HUES64 (cell line): Measurements from ENCODE around the gene COA8.
"Not testable (repeated sequence)": the region's sequence is repeated elsewhere in the genome, so short reads cannot be mapped to it uniquely, and the experiment has no call there.

Source experiments
- H3K27ac ChIP-seq: 2 replicates; pipeline ENCODE4 v1.7.0; 2013; ENCODE audit warnings: low read depth, low read length, inconsistent platforms
- H3K27me3 ChIP-seq: 2 replicates; pipeline ENCODE4 v1.6.1; 2013; ENCODE audit warnings: mild to moderate bottlenecking, low read length; ENCODE audit not compliant: insufficient read depth
- H3K36me3 ChIP-seq: 2 replicates; pipeline ENCODE4 v1.6.1; 2013; ENCODE audit warnings: mild to moderate bottlenecking, low read length; ENCODE audit not compliant: insufficient read depth
- H3K4me1 ChIP-seq: 2 replicates; pipeline ENCODE4 v1.6.1; 2013; ENCODE audit warnings: mild to moderate bottlenecking, low read length, moderate library complexity; ENCODE audit not compliant: insufficient read depth
- H3K4me3 ChIP-seq: 2 replicates; pipeline ENCODE4 v1.5.1; 2013; ENCODE audit warnings: mild to moderate bottlenecking, low read length, moderate library complexity
- H3K9ac ChIP-seq: 2 replicates; pipeline ENCODE4 v1.6.1; 2013; ENCODE audit warnings: mild to moderate bottlenecking, low read depth, low read length
- H3K9me3 ChIP-seq: 2 replicates; pipeline ENCODE4 v1.6.1; 2013; ENCODE audit warnings: low read depth, low read length; ENCODE audit not compliant: insufficient read depth
- WGBS: fragments of 150-250, 120-280 bp; methylation state at CpG from one replicate; pipeline ENCODE4 v1.1.7; 2013; ENCODE audit warnings: missing lambda C conversion rate; 5-methylcytosine and 5-hydroxymethylcytosine counted together

COA8 gene

DNA sequence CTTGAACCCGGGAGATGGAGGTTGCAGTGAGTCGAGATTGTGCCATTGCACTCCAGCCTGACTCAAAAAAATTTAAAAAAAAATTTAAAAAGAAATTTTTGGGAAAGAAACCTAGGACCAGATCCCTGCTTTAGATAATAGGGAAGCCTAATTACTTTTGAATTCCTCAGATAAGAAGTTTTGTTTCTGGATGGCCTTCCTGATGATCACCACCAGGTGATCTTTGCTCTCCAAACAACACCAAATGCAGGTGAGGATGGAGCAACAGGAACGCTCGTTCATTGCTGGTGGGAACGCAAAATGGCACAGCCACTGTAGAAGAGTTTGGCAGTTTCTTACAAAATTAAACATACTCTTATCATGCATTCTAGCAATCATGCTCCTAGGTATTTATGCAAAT lies 37.7 kb downstream of the COA8 start:
- Histone ChIP-seq H3K9ac (no peak overlapping the region), H3K36me3 (no peaks in the 10 kb centered on the region), H3K4me1 (no peaks in the 10 kb centered on the region), H3K4me3 (no peak overlapping the region), H3K27ac (no peak overlapping the region), H3K9me3 (no peaks in the 10 kb centered on the region), H3K27me3 (no peaks in the 10 kb centered on the region)
- 91% methylated on average over 5 of the region's 5 CpGs for WGBS

DNA sequence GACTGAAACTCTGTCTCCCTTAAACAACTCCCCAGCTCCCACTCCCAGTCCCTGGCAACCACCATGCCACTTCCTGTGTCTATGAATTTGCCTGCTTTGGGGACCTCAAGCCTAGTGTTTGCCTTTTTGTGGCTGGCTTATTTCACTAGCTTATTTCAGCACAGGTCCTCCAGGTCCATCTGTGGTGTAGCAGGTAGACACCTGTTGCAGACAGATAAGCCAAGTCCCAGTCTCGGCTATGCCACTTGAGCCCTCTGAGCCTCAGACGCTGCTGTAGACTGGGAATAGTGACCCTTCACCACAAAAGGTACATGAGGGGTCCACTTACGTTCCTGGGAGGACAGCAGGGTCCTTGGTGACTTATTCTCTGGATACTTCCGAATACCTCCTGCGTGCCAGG lies 41.9 kb downstream of the COA8 start:
- H3K4me3 ChIP-seq, result no peak overlapping the region
- H3K9ac ChIP-seq, result no peak overlapping the region

GRCh38 chr14:103606963-103607668 lies 44.4 kb downstream of the COA8 start:
- Histone ChIP-seq H3K9me3 (peaks cover 9% of the 10 kb centered on the region), H3K27ac (no peak overlapping the region), H3K36me3 (no peaks in the 10 kb centered on the region), H3K4me3 (no peak overlapping the region), H3K4me1 (no peaks in the 10 kb centered on the region), H3K9ac (no peak overlapping the region), H3K27me3 (peaks cover 14% of the 10 kb centered on the region)
- 10% methylated on average over 25 of the region's 25 CpGs for whole genome bisulfite sequencing

More for the DNA sequence above, 41.9 kb downstream of the COA8 start:
- H3K9me3 ChIP-seq, result no peaks in the 10 kb centered on the region
- no peak overlapping the region for H3K27ac ChIP-seq
- WGBS, result 98% methylated on average over 5 of the region's 5 CpGs
- no peaks in the 10 kb centered on the region for H3K4me1 ChIP-seq
- no peaks in the 10 kb centered on the region for H3K36me3 ChIP-seq
- peaks cover 14% of the 10 kb centered on the region for H3K27me3 ChIP-seq

DNA sequence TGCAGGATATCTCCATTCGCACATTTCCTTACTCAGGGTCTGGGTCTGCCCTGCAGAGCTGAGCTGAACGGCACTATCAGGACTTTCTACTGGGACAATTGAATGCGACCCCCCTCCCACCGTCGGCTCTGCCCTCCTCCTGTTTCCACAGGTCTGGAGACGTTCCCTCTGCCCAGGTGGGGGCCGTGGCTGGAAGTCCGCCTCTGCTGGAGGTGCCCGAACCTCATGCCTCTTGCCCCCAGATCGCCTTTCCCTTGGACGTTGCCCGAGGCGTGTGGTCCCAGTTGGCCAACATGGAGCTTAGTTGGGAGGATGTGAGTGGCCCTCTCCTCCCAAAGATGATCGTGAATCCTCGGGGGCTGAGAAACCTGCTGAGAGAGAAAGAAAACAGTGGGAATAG lies 45.1 kb downstream of the COA8 start:
- no peaks in the 10 kb centered on the region for H3K36me3 ChIP-seq
- H3K4me3 ChIP-seq, result no peak overlapping the region
- H3K9me3 ChIP-seq, result peaks cover 9% of the 10 kb centered on the region
- no peak overlapping the region for H3K9ac ChIP-seq
- 32% methylated on average over 15 of the region's 15 CpGs for WGBS
- H3K27me3 ChIP-seq, result peaks cover 14% of the 10 kb centered on the region
- no peaks in the 10 kb centered on the region for H3K4me1 ChIP-seq
- H3K27ac ChIP-seq, result no peak overlapping the region

- not testable (repeated sequence) for H3K9ac ChIP-seq, H3K4me3 ChIP-seq, H3K36me3 ChIP-seq, H3K27ac ChIP-seq, H3K4me1 ChIP-seq, H3K9me3 ChIP-seq
- WGBS, result 96% methylated on average over 3 of the region's 4 CpGs
- peaks cover 14% of the 10 kb centered on the region for H3K27me3 ChIP-seq
Observed at GRCh38 chr14:103609081-103609480, 46.3 kb downstream of the COA8 start.

DNA sequence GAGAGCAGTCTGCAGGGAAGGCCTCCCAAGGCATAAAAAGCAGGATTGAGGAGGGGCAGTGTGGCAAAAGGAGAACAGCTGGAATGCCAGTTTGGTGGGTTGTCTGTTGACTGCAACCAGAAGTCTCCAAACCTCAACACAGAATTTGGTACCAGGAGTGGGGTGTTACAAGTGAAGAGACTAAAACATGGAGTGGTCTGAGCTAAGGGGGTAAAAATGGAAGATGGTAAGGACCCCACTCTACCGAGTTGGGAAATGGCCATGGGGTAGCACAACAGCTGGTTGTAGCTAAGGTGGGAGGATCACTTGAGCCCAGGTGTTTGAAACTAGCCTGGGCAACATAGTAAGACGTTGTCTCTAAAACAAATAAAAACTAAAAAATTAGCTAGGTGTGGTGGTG lies 48.5 kb downstream of the COA8 start:
- WGBS, result 88% methylated on average over 2 of the region's 2 CpGs
- no peak overlapping the region for H3K9ac ChIP-seq
- H3K27ac ChIP-seq, result no peak overlapping the region
- peaks cover 9% of the 10 kb centered on the region for H3K9me3 ChIP-seq
- H3K4me1 ChIP-seq, result no peaks in the 10 kb centered on the region
- H3K27me3 ChIP-seq, result peaks cover 14% of the 10 kb centered on the region
- no peaks in the 10 kb centered on the region for H3K36me3 ChIP-seq
- H3K4me3 ChIP-seq, result no peak overlapping the region

- H3K4me3 ChIP-seq, result no peak overlapping the region
- 72% methylated on average over 4 of the region's 4 CpGs for WGBS
- no peaks in the 10 kb centered on the region for H3K36me3 ChIP-seq
- no peak overlapping the region for H3K27ac ChIP-seq
- H3K9ac ChIP-seq, result no peak overlapping the region
- no peaks in the 10 kb centered on the region for H3K4me1 ChIP-seq
- no peaks in the 10 kb centered on the region for H3K27me3 ChIP-seq
- H3K9me3 ChIP-seq, result peaks cover 9% of the 10 kb centered on the region
Observed at GRCh38 chr14:103613517-103613916, 50.8 kb downstream of the COA8 start.

- no peaks in the 10 kb centered on the region; the same call in 1 of the 2 replicates for H3K9me3 ChIP-seq
- WGBS, result 76% methylated on average over 17 of the region's 17 CpGs
- no peaks in the 10 kb centered on the region for H3K27me3 ChIP-seq
- no peaks in the 10 kb centered on the region for H3K4me1 ChIP-seq
- no peak overlapping the region for H3K4me3 ChIP-seq
- H3K9ac ChIP-seq, result no peak overlapping the region
- H3K27ac ChIP-seq, result no peak overlapping the region
- no peaks in the 10 kb centered on the region for H3K36me3 ChIP-seq
Observed at GRCh38 chr14:103616635-103617300, 54.0 kb downstream of the COA8 start.

GRCh38 chr14:103619057-103619456 lies 56.3 kb downstream of the COA8 start:
- H3K27me3 ChIP-seq, result no peaks in the 10 kb centered on the region
- no peak overlapping the region for H3K4me3 ChIP-seq
- H3K9me3 ChIP-seq, result no peaks in the 10 kb centered on the region
- 83% methylated on average over 5 of the region's 5 CpGs for WGBS
- no peak overlapping the region for H3K9ac ChIP-seq
- H3K4me1 ChIP-seq, result no peaks in the 10 kb centered on the region
- H3K36me3 ChIP-seq, result no peaks in the 10 kb centered on the region
- no peak overlapping the region for H3K27ac ChIP-seq

GRCh38 chr14:103621860-103622259 lies 59.1 kb downstream of the COA8 start:
- H3K36me3 ChIP-seq, result no peaks in the 10 kb centered on the region
- 95% methylated on average over 4 of the region's 5 CpGs for WGBS
- H3K27me3 ChIP-seq, result no peaks in the 10 kb centered on the region
- H3K9me3 ChIP-seq, result no peaks in the 10 kb centered on the region
- no peaks in the 10 kb centered on the region for H3K4me1 ChIP-seq
- no peak overlapping the region for H3K27ac ChIP-seq
- no peak overlapping the region for H3K9ac ChIP-seq
- H3K4me3 ChIP-seq, result no peak overlapping the region

DNA sequence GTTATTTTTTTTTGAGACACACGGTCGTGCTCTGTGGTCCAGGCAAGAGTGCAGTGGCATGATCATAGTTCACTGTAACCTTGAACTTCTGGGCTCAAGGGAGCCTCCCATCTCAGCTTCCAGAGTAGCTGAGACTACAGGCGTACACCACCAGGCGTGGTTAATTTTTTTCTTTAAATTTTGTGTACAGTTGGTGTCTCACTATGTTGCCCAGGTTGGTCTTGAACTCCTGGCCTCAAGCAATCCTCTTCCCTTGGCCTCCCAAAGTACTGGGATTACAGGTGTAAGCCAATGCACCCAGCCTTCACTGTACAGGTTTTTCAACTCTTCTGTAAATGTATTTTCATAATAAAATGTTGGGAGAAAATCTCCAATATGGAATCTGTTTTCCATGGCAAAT lies 60.5 kb downstream of the COA8 start:
- 0 out of 2 replicates have a peak, but pooled peaks cover 7% of the 10 kb centered on the region for H3K4me1 ChIP-seq
- H3K36me3 ChIP-seq, result no peaks in the 10 kb centered on the region
- no peaks in the 10 kb centered on the region for H3K27me3 ChIP-seq
- no peak overlapping the region for H3K9ac ChIP-seq
- no peak overlapping the region for H3K27ac ChIP-seq
- no peak overlapping the region for H3K4me3 ChIP-seq
- WGBS, result 92% methylated on average over 4 of the region's 4 CpGs
- H3K9me3 ChIP-seq, result no peaks in the 10 kb centered on the region
